KMS-11 (cell line): ENCODE measurements around the gene BMP7.

ENCODE experiments used
- H2AFZ ChIP-seq: fragments of 200-600 bp; sonication (generic); 2 replicates; pipeline ENCODE4 v1.6.1; 2016; ENCODE audit warnings: antibody characterized with exemption, mixed run types, low read depth
- H3K27ac ChIP-seq: fragments of 200-600 bp; sonication (generic); 2 replicates; pipeline ENCODE4 v1.6.1; 2016; ENCODE audit warnings: mild to moderate bottlenecking, mixed run types
- H3K27me3 ChIP-seq: fragments of 200-600 bp; sonication (generic); 2 replicates; pipeline ENCODE4 v1.6.1; 2017; ENCODE audit warnings: mild to moderate bottlenecking, low read depth, mixed run types, moderate library complexity; ENCODE audit not compliant: insufficient read depth
- H3K36me3 ChIP-seq: fragments of 200-600 bp; sonication (generic); 2 replicates; pipeline ENCODE4 v1.6.1; 2017; ENCODE audit warnings: mild to moderate bottlenecking, mixed run types; ENCODE audit not compliant: insufficient read depth
- H3K4me1 ChIP-seq: fragments of 200-600 bp; sonication (generic); 2 replicates; pipeline ENCODE4 v1.6.1; 2016; ENCODE audit warnings: mild to moderate bottlenecking, low read depth, mixed run types; ENCODE audit not compliant: poor library complexity, severe bottlenecking
- H3K4me2 ChIP-seq: fragments of 200-600 bp; sonication (generic); 2 replicates; pipeline ENCODE4 v1.7.0; 2016; ENCODE audit warnings: mild to moderate bottlenecking, mixed run types
- H3K4me3 ChIP-seq: fragments of 200-600 bp; sonication (generic); IDR thresholded peaks from 2 replicates; pipeline ENCODE4 v1.6.1; 2017; ENCODE audit warnings: low read depth, low read length, mixed read lengths; ENCODE audit not compliant: insufficient read depth
- H3K79me2 ChIP-seq: fragments of 200-600 bp; sonication (generic); 2 replicates; pipeline ENCODE4 v1.6.1; 2016; ENCODE audit warnings: low read depth, mixed run types; ENCODE audit not compliant: insufficient read depth
- H3K9ac ChIP-seq: fragments of 200-600 bp; sonication (generic); 2 replicates; pipeline ENCODE4 v1.6.1; 2016; ENCODE audit warnings: mild to moderate bottlenecking, mixed run types
- H4K20me1 ChIP-seq: fragments of 200-600 bp; sonication (generic); 2 replicates; pipeline ENCODE4 v1.6.1; 2016; ENCODE audit warnings: mild to moderate bottlenecking, mixed run types; ENCODE audit not compliant: insufficient read depth
- CTCF ChIP-seq: fragments of 200-600 bp; sonication (generic); conservative IDR thresholded peaks from 2 replicates; pipeline ENCODE4 v1.6.1; 2017; ENCODE audit warnings: low read depth, mild to moderate bottlenecking, antibody characterized with exemption, low read length, moderate library complexity, mixed read lengths

The BMP7 gene

GRCh38 chr20:57169162-57169561 lies 97.3 kb downstream of the BMP7 start:
- H3K27ac ChIP-seq, result no peak overlapping the region
- H3K27me3 ChIP-seq, result no peaks in the 10 kb centered on the region
- no peaks in the 10 kb centered on the region for H4K20me1 ChIP-seq
- no peaks in the 10 kb centered on the region for H3K36me3 ChIP-seq
- no peak overlapping the region for H3K9ac ChIP-seq
- no peaks in the 10 kb centered on the region for H3K79me2 ChIP-seq
- peaks cover 2% of the 10 kb centered on the region for H3K4me1 ChIP-seq
- no peak overlapping the region for H3K4me2 ChIP-seq
- TF ChIP-seq CTCF, result no peak
- no peak overlapping the region for H3K4me3 ChIP-seq
- H2AFZ ChIP-seq, result no peak overlapping the region

DNA sequence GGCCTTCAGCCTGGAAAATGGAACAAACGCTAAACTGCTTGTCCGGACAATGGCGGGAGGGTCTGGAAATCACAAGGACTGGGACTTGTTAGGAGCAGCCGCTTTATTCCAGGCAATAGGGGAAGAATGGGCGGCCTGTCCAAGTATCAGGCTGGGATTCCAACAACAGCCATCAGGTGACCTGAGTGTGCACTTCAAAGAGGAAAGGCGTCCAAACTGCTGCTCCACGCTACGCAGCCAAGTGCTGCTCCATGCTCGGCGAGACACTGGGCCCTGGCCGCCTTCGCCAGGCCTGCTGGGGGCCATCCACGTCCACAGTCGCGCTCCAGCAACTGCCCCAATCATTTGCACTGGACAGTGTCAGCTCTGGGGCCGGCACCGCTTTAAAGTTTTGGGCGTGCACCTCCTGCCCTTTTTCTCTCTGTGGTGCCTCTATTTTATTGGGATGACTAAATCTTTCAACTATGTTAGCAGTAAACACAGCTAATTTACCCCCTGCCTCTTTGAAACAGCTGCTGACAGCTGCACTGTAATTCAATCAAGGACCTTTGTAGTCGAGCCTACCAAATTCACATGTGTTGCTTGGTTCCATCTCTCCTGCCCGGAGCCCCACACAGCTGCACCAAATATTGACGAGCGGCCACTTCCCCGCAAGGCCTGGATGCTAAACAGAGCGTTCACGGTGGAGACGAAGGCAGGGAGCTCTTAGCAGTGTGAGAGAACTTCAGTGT lies 98.3 kb downstream of the BMP7 start:
- Histone ChIP-seq H3K4me1 (no peaks in the 10 kb centered on the region), H3K27ac (no peak overlapping the region), H4K20me1 (no peaks in the 10 kb centered on the region), H2AFZ (no peak overlapping the region), H3K9ac (no peak overlapping the region), H3K79me2 (no peaks in the 10 kb centered on the region), H3K4me3 (no peak overlapping the region), H3K27me3 (no peaks in the 10 kb centered on the region), H3K36me3 (no peaks in the 10 kb centered on the region), H3K4me2 (no peak overlapping the region)
- TF ChIP-seq CTCF, result no peak

DNA sequence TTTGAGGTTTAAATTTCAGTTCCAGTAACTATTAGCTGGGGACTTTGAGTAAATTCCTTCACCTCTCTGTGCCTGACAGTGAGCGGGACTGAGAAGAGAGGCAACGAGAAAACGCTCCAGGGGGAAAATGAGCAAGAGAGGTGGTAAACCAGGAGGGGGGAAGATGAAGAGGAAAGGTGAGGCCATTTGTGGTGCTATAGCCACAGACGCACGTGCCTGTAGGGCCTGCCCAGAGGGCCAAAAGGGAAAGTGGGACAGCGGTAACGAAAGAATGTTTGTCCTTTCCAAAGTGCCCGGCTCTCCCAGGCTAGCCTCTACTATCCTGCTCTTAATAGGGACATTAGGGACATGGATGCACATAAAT lies 99.2 kb downstream of the BMP7 start:
- Histone ChIP-seq H3K79me2 (no peaks in the 10 kb centered on the region), H3K4me3 (no peak overlapping the region), H4K20me1 (no peaks in the 10 kb centered on the region), H2AFZ (no peak overlapping the region), H3K9ac (no peak overlapping the region), H3K27me3 (no peaks in the 10 kb centered on the region), H3K4me2 (no peak overlapping the region), H3K36me3 (no peaks in the 10 kb centered on the region), H3K4me1 (no peaks in the 10 kb centered on the region), H3K27ac (no peak overlapping the region)
- no peak for TF ChIP-seq CTCF

- Histone ChIP-seq H3K9ac (no peak overlapping the region), H3K4me3 (no peak overlapping the region), H3K4me2 (no peak overlapping the region), H3K36me3 (no peaks in the 10 kb centered on the region), H3K79me2 (no peaks in the 10 kb centered on the region), H3K4me1 (no peaks in the 10 kb centered on the region), H3K27me3 (no peaks in the 10 kb centered on the region), H3K27ac (no peak overlapping the region), H2AFZ (no peak overlapping the region), H4K20me1 (no peaks in the 10 kb centered on the region)
- no peak for TF ChIP-seq CTCF
These were observed 99.7 kb downstream of the BMP7 start for GRCh38 chr20:57166568-57167291.
